Measurements from ENCODE around the gene ZNF215.

The ZNF215 gene

GRCh38 chr11:6988506-6988905 is 62.3 kb downstream of the ZNF215 start:
- Histone ChIP-seq H3K4me2 (ENCODE audit: low read length) (no peak overlapping the region), H3F3A (ENCODE audit: control insufficient read depth, insufficient read depth) (no peaks in the 10 kb centered on the region), H3K4me3 (ENCODE audit: low read length) (no peak overlapping the region), H4K20me1 (ENCODE audit: control insufficient read depth, insufficient read depth, low read depth, low read length) (no peaks in the 10 kb centered on the region), H3K27ac (ENCODE audit: low read depth, low read length) (no peak overlapping the region), H3K36me3 (ENCODE audit: control insufficient read depth, low read length) (no peaks in the 10 kb centered on the region), H3K9me3 (ENCODE audit: control insufficient read depth, insufficient read depth, low read length) (no peaks in the 10 kb centered on the region), H3K27me3 (ENCODE audit: control insufficient read depth, low read length) (no peaks in the 10 kb centered on the region), H3K9me2 (replicated peaks; ENCODE audit: control insufficient read depth, low read length) (no peaks in the 10 kb centered on the region), H3K4me1 (ENCODE audit: control insufficient read depth, low read length) (peaks cover 14% of the 10 kb centered on the region), H3K79me2 (ENCODE audit: control insufficient read depth, low read length) (no peaks in the 10 kb centered on the region)
- TF ChIP-seq EZH2phosphoT487 (IDR thresholded peaks at IDR 0.05; ENCODE audit: borderline replicate concordance, low read length) (no peak), CTCF (IDR thresholded peaks at IDR 0.05; ENCODE audit: low read depth, low read length, poor library complexity, severe bottlenecking) (no peak)

DNA sequence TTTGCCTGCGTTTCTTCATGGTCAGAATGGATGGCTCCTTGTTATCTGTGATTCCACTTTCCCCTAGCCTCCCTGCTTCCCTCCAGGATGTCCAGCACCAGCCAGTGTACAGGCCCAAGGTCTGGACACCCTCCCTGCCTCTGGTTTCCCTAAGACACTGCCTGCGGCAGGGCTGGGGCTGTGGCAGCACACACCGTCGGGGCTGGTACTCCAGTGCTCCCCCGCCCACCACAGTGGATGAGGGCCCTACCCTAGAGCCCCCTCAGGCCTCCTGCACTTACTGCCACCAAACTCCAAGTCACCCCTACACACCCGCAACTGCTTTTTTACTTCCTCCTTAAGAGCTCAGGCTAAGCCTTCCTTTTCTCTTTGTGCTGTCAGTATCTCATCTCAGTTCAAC is 65.0 kb downstream of the ZNF215 start:
- TF ChIP-seq EZH2phosphoT487 (IDR thresholded peaks at IDR 0.05; ENCODE audit: borderline replicate concordance, low read length) (no peak), CTCF (IDR thresholded peaks at IDR 0.05; ENCODE audit: low read depth, low read length, poor library complexity, severe bottlenecking) (no peak)
- Histone ChIP-seq H3K79me2 (ENCODE audit: control insufficient read depth, low read length) (no peaks in the 10 kb centered on the region), H3K9me2 (replicated peaks; ENCODE audit: control insufficient read depth, low read length) (no peaks in the 10 kb centered on the region), H4K20me1 (ENCODE audit: control insufficient read depth, insufficient read depth, low read depth, low read length) (no peaks in the 10 kb centered on the region), H3F3A (ENCODE audit: control insufficient read depth, insufficient read depth) (no peaks in the 10 kb centered on the region), H3K4me3 (ENCODE audit: low read length) (no peak overlapping the region), H3K4me1 (ENCODE audit: control insufficient read depth, low read length) (peaks cover 18% of the 10 kb centered on the region), H3K36me3 (ENCODE audit: control insufficient read depth, low read length) (no peaks in the 10 kb centered on the region), H3K27ac (ENCODE audit: low read depth, low read length) (no peak overlapping the region), H3K27me3 (ENCODE audit: control insufficient read depth, low read length) (no peaks in the 10 kb centered on the region), H3K9me3 (ENCODE audit: control insufficient read depth, insufficient read depth, low read length) (no peaks in the 10 kb centered on the region), H3K4me2 (ENCODE audit: low read length) (no peak overlapping the region)

DNA sequence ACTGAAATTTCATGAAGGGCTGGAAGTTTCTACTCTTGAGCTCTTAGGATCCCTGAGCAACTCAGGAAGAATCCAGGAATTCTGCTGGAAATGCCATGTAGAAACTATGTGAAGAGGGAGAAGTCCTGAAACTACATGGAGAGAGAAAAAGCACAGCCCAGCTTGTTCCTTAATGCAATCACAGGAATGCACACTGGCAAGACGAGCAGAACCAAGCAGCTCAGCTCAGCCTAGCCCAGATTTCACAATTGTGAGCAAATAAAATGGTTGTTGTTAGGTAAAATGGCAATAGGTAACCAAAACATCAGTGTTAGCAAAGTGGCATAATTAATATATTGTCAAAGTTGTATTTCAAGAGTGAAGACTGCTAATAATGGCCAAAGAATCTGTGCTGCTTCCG is 65.8 kb downstream of the ZNF215 start:
- H3F3A ChIP-seq (ENCODE audit: control insufficient read depth, insufficient read depth), result no peaks in the 10 kb centered on the region
- H3K36me3 ChIP-seq (ENCODE audit: control insufficient read depth, low read length), result no peaks in the 10 kb centered on the region
- no peaks in the 10 kb centered on the region for H3K27me3 ChIP-seq (ENCODE audit: control insufficient read depth, low read length)
- H3K27ac ChIP-seq (ENCODE audit: low read depth, low read length), result no peak overlapping the region
- H3K9me3 ChIP-seq (ENCODE audit: control insufficient read depth, insufficient read depth, low read length), result no peaks in the 10 kb centered on the region
- H3K4me1 ChIP-seq (ENCODE audit: control insufficient read depth, low read length), result peaks cover 21% of the 10 kb centered on the region
- H3K79me2 ChIP-seq (ENCODE audit: control insufficient read depth, low read length), result no peaks in the 10 kb centered on the region
- no peaks in the 10 kb centered on the region for H4K20me1 ChIP-seq (ENCODE audit: control insufficient read depth, insufficient read depth, low read depth, low read length)
- H3K9me2 ChIP-seq (replicated peaks; ENCODE audit: control insufficient read depth, low read length), result no peaks in the 10 kb centered on the region
- no peak overlapping the region for H3K4me3 ChIP-seq (ENCODE audit: low read length)
- H3K4me2 ChIP-seq (ENCODE audit: low read length), result no peak overlapping the region
- TF ChIP-seq EZH2phosphoT487 (IDR thresholded peaks at IDR 0.05; ENCODE audit: borderline replicate concordance, low read length) (no peak), CTCF (IDR thresholded peaks at IDR 0.05; ENCODE audit: low read depth, low read length, poor library complexity, severe bottlenecking) (no peak)
